Stimulated activated CD8-positive, alpha-beta memory T cell treated with anti-CD3 and anti-CD28 coated beads, Interleukin-12 subunit alpha, Interleukin-12 subunit beta, amount 100 ng/mL, for 1 hour (primary cell): ENCODE data around the gene CSNK1G1.
"Not testable (repeated sequence)": the region's sequence is repeated elsewhere in the genome, so short reads cannot be mapped to it uniquely, and the experiment has no call there.

Experiments used
- DNase-seq: peaks from one replicate; pipeline ENCODE4 v3.0.0-alpha.2; 2020; ENCODE audit warnings: low read depth

Gene CSNK1G1

DNA sequence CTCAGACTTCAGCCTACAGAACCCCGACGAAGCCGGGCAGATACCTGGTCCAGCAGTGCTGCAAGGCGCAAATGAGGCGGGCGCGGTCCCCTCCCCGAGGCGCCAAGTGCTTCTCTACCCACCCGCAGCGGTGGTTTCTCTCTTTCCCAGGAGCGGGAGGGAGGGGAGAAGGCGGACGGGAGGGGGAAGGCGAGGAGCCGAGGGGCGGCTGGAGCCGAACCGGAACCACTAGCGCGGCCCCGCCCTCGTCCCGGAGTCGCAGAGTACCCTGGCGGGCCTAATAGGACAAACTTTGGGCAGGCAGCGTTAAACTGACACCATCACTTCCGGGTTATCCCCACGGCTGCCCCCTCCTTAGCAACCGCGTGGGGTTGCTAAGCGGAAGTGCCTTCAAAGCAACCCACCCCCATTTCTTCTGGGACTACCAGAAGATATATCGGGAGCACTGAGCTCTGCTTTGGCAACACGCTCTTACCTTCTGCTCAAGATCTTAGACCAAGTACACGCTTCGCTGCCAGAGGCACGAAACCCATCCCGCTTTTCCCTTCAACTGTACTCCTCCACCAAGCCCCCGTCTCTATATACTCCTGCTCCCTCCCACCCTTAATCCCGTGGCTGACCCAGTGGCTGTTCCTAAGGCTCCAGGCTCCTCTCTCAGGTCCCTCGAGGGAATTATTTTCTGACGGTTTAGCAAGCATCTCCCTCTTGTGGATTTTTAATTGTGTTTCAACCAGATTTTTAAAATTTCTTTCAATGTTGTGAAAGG is at the start of gene CSNK1G1:
CSNK1G1 (minus strand) TSS at position 230 of the 766 bp plus-strand sequence. CDS start 55,674 bp downstream, outside the sequence.
- peak; percentile 88 for DNase-seq

DNA sequence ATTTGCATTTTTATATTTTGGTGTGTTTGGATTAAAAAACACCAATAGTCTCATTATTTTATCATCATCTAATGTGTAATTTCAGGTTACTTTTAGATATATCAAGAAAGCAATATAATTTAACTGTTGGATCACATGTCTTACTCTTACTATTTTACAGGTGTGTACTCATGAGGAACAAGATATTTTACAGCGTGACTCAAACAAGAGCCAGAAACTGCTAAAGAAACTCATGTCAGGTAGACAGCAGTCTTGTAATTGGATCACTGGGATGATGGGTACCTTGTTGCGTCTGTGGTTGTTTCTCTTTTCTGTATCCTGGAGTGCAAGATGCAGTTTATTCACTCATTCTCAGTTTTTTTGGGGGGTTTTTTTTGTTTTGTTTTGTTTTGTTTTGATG is 44.6 kb upstream of the CSNK1G1 start:
- no peak for DNase-seq

DNA sequence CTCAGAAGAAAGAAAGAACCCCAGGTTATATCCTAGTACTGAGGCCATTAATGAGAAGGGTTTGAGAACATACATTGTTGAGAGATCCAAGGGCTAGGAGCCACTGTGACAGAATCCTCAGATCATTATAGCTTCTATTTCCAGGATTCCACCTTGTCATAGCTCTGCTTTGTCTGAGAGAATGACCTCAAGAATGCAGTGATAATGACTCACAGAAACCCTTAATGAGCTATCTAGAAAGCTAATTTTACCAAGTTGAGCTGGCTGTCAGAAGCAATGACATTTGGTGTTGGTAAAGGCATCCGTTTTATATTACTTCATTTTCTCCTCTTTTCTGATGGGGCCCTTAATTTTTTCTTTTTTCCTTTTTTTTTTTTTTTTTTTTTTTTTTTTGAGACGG is 42.6 kb upstream of the CSNK1G1 start:
- no peak for DNase-seq

- no peak for DNase-seq
Observed at GRCh38 chr15:64396789-64397188, 40.8 kb upstream of the CSNK1G1 start.

DNA sequence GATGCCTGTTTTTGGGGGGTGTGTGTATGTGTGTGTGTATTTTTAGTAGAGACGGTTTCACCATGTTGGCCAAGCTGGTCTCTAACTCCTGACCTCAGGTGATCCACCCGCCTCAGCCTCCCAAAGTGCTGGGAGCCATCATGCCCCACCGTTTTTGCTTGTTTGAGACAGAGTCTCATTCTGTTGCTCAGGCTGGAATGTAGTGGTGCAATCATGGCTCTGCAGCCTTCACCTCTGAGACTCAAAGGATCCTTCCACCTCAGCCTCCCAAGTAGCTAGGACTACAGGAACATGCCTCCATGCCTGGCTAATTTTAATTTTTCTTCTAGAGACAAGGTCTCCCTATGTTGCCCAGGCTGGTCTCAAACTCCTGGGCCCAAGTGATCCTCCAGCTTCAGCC is 36.5 kb upstream of the CSNK1G1 start:
- not testable (repeated sequence) for DNase-seq

DNA sequence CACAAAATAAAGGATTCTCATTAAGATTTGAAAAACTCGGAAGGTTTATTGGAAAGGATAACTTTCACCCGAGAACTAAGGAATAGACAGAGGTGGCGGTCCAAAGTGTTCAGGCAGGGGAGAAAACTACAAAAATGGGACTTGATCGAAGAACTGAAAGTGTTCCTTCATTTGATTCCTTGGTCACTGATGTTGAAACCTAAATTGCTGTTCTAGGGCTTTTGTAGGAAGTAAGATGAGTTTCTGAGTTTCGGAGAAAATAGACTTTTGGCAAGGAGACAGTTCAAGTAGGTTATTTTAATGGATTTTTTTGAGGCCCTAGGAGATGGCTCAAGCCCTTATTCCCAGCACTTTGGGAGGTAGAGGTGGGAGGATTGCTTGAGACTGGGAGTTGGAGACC is 33.1 kb upstream of the CSNK1G1 start:
- no peak for DNase-seq

- DNase-seq, result peak; percentile 91
Observed at GRCh38 chr15:64387562-64388168, 31.7 kb upstream of the CSNK1G1 start, which contains the start of gene TRIP4. Gene TRIP4 (plus strand): TSS chr15:64387836. CDS start chr15:64387864, 28 bp downstream.

- no peak for DNase-seq
Observed at GRCh38 chr15:64386291-64386690, 30.3 kb upstream of the CSNK1G1 start.

GRCh38 chr15:64383760-64384159 is 27.8 kb upstream of the CSNK1G1 start:
- DNase-seq, result no peak

GRCh38 chr15:64381000-64381751 is 25.2 kb upstream of the CSNK1G1 start, which contains the start of gene PCLAF:
Gene PCLAF (minus strand): TSS chr15:64381441. CDS start chr15:64381371, 70 bp downstream.
- peak; percentile 86 for DNase-seq

- not testable (repeated sequence) for DNase-seq
Observed at GRCh38 chr15:64380130-64380870, 24.3 kb upstream of the CSNK1G1 start.

DNA sequence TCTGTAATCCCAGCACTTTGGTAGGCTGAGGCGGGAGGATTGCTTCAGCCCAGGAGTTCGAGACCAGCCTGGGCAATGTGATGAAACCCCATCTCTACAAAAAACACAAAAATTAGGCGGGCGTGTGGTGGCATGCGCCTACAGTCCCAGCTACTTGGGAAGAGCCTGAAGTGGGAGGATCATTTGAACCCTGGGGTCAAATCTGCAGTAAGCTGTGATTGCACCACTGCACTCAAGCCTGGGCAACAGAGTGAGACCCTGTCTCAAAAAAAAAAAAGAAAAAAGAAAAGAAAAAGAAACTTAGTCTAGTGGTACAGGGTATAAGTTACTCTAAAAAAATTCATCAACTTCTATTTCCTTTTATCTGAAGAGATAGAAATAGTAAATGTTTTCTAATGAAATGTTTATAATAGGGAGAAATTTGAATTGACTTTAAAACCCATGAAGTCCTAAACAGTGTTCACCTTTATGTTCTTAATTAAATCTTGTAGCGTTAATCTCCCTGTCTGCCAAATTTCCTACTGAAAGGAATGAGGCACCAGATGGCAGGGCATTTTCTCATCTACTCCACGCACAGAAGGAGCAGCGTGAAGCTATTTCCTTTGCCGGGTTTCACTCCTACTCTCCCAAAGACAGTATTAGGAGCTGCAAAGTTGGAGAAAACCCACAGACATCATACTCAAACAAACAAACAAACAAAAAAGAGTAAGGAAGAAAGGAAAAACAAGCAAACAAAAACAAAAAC is 23.4 kb upstream of the CSNK1G1 start:
- DNase-seq, result no peak

DNA sequence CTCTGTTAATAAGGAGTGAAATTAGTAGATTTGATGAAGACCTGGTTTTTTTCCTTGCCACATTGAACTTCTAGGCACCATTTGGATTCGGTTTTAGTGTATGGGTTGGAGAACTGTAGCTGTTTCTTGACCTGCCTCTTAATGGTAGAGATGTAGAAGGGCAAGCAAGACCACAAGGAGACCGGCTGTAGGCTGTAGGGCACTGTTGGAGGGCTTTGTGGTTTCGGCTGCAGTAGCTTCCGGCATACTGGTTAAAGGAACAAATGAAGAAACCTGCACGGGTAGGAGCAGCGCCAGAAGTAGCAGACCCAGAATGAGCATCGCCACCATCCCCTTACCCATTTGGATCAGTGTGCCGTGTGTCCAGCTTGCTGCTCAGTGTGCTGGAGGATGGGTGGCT is 17.4 kb upstream of the CSNK1G1 start:
- no peak for DNase-seq

DNA sequence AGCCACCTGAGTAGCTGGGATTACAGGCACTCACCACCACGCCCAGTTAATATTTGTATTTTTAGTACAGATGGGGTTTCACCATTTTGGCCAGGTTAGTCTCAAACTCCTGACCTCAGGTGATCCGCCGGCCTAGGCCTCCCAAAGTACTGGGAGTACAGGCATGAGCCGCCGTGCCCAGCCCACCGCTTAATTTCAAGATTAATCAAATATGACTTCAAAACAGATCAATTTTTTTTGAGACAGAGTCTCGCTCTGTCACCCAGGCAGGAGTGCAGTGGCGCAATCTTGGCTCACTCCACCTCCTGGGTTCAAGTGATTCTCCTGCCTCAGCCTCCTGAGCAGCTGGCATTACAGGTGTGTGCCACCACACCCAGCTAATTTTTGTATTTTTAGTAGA is 15.4 kb upstream of the CSNK1G1 start:
- not testable (repeated sequence) for DNase-seq

DNA sequence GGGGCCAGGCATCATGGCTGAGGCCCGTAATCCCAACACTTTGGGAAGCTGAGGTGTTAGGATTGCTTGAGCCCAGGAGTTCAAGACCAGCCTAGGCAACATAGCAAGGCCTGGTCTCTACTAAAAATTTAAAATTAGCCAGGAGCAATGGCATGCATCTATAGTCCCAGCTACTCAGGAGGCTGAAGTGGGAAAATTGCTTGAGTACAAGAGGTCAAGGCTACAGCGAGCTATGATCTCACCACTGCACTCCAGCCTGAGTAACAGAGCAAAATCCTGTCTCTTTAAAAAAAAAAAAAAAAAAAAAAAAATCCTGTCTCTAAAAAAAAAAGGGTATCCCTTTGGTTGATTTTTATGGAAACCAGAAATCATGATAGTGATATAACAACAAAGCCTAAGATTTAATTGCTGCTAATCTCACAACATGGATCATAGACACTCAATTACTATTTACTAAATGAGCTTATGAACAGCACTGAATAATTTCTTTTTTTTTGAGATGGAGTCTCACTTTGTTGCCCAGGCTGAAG is 13.2 kb upstream of the CSNK1G1 start:
- DNase-seq, result no peak

- DNase-seq, result no peak
Observed at GRCh38 chr15:64361259-64361658, 5.3 kb upstream of the CSNK1G1 start.

- DNase-seq, result no peak
Observed at GRCh38 chr15:64356710-64357040, 702 bp upstream of the CSNK1G1 start.

- peak; percentile 16 for DNase-seq
Observed at GRCh38 chr15:64355348-64355943, 527 bp downstream of the CSNK1G1 start.

- DNase-seq, result no peak
Observed at GRCh38 chr15:64354688-64355344, 1.2 kb downstream of the CSNK1G1 start.

GRCh38 chr15:64351265-64351664 is 4.7 kb downstream of the CSNK1G1 start:
- DNase-seq, result no peak
